Calu3 (cell line): ENCODE data around the gene EPHB2. TPM values are rescaled to one million over a fixed set of nuclear protein-coding genes. Genes with fewer than 3 reads are reported as not detected.
A peak's percentile ranks its signal among the peaks of the same experiment; 100 is the strongest.
"Not testable (repeated sequence)": the region's sequence is repeated elsewhere in the genome, so short reads cannot be mapped to it uniquely, and the experiment has no call there.

Experiments
- BruUV-seq: library from RNA; stranded (reverse); fragments of 400-500 nt; replicated peaks from 2 replicates; lab custom pipeline; 2021; lab: Mats Ljungman, UMichigan
- CTCF ChIA-PET: fragments of 300-600 bp; sonication (Branson Sonifier 250); formaldehyde crosslinking; loops from one replicate; lab custom pipeline; 2022; ENCODE audit warnings: antibody characterized with exemption; lab: Charles Lee
- DNase-seq: peaks from one replicate; pipeline ENCODE4 v3.0.0; 2022
- H3K27ac Mint-ChIP-seq: one replicate; pipeline ENCODE4 v1.8.0; 2022; ENCODE audit warnings: mixed read lengths; ENCODE audit not compliant: unreplicated experiment
- H3K27me3 Mint-ChIP-seq: one replicate; pipeline ENCODE4 v1.8.0; 2022; ENCODE audit warnings: mixed read lengths; ENCODE audit not compliant: unreplicated experiment
- H3K36me3 Mint-ChIP-seq: one replicate; pipeline ENCODE4 v1.8.0; 2022; ENCODE audit warnings: mild to moderate bottlenecking, moderate library complexity, mixed read lengths; ENCODE audit not compliant: insufficient read depth, unreplicated experiment
- H3K4me1 Mint-ChIP-seq: one replicate; pipeline ENCODE4 v1.8.0; 2022; ENCODE audit warnings: mild to moderate bottlenecking, low read depth, mixed read lengths; ENCODE audit not compliant: unreplicated experiment
- H3K4me3 Mint-ChIP-seq: one replicate; pipeline ENCODE4 v1.8.0; 2022; ENCODE audit warnings: mild to moderate bottlenecking, low read depth, moderate library complexity, mixed read lengths; ENCODE audit not compliant: unreplicated experiment
- H3K9me3 Mint-ChIP-seq: one replicate; pipeline ENCODE4 v1.8.0; 2022; ENCODE audit warnings: low read depth, mixed read lengths; ENCODE audit not compliant: unreplicated experiment
- intact Hi-C: fragments of 100-400 bp; cut with micrococcal nuclease; formaldehyde crosslinking; loops from one replicate; pipeline ENCODE4 v1.10.0; 2022; ENCODE audit not compliant: unreplicated experiment
- total RNA-seq: library from RNA; stranded (reverse); gene quantifications from 2 replicates; pipeline ENCODE4 v1.2.3, GENCODE V29; 2022
- TF ChIP-seq, protein P1 (sequence below): fragments of 200-600 bp; IDR thresholded peaks from one replicate; pipeline ENCODE4 v1.8.0; 2022; ENCODE audit warnings: antibody characterized with exemption; ENCODE audit not compliant: unreplicated experiment

The EPHB2 gene
- total RNA-seq, 1 experiment from 2014 or later = 19.3 TPM

DNA sequence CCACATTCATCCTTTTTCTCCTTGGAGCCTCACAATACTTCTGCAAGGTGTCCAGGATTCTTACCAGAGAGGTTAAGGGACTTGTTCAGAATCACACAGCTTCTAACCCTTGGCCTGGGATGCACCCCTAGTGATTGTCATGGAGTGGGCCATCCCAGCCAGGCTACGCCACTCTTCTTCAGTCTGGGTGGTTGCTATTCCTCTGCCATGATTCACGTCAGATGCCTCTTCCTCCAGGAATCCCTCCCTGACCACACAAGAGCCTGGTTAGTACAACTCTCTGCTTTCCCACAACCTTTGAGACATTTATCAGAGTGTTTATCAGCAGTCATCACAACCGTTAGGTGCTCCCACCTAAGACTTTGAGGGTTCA, 121.8 kb downstream of the EPHB2 start:
- H3K27ac Mint-ChIP-seq = peak overlapping the region; percentile 93
- H3K36me3 Mint-ChIP-seq = peaks cover 4% of the 10 kb centered on the region
- TF ChIP-seq, protein P1, sequence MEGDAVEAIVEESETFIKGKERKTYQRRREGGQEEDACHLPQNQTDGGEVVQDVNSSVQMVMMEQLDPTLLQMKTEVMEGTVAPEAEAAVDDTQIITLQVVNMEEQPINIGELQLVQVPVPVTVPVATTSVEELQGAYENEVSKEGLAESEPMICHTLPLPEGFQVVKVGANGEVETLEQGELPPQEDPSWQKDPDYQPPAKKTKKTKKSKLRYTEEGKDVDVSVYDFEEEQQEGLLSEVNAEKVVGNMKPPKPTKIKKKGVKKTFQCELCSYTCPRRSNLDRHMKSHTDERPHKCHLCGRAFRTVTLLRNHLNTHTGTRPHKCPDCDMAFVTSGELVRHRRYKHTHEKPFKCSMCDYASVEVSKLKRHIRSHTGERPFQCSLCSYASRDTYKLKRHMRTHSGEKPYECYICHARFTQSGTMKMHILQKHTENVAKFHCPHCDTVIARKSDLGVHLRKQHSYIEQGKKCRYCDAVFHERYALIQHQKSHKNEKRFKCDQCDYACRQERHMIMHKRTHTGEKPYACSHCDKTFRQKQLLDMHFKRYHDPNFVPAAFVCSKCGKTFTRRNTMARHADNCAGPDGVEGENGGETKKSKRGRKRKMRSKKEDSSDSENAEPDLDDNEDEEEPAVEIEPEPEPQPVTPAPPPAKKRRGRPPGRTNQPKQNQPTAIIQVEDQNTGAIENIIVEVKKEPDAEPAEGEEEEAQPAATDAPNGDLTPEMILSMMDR = no peak
- CTCF ChIA-PET = interaction anchor here (0.5 to 1.1 kb wide), 2 partner anchors 82 to 128 kb away, joined by 3 to 5 read pairs; no protein-coding TSS in a partner anchor
- H3K27me3 Mint-ChIP-seq = no peaks in the 10 kb centered on the region
- intact Hi-C loops = loop anchor here (5.0 kb wide), 1 partner anchor 80 kb away; no protein-coding TSS in a partner anchor
- no TSS peak for BruUV-seq
- no peak overlapping the region for H3K4me3 Mint-ChIP-seq
- peaks cover 62% of the 10 kb centered on the region for H3K4me1 Mint-ChIP-seq
- DNase-seq = no peak
- H3K9me3 Mint-ChIP-seq = no peaks in the 10 kb centered on the region

DNA sequence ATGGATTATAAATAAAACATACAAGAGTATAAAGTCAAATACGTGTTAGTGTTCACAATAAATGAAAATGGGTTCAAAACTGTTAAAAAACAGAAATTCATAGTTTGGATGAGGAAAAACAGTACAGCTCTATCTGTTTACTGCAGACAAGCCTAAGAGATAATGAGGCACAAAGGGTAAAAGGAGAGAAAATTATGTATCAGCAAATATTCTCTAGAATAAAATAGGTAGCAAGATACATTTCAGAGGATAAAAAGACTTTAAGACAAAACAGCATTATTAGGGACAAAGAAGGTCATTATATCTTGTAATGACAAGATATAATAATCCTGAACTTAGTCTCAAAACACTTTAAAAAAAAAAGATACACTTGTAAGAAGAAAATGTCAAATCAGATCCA, 123.1 kb downstream of the EPHB2 start:
- no peaks in the 10 kb centered on the region for H3K27me3 Mint-ChIP-seq
- no peak overlapping the region for H3K4me3 Mint-ChIP-seq
- TF ChIP-seq, protein P1 = no peak
- H3K27ac Mint-ChIP-seq = peak overlapping the region; percentile 59
- CTCF ChIA-PET = no interaction called here
- no peak for DNase-seq
- H3K4me1 Mint-ChIP-seq = peaks cover 49% of the 10 kb centered on the region
- intact Hi-C loops = loop anchor here (5.0 kb wide), 1 partner anchor 81 kb away; no protein-coding TSS in a partner anchor
- BruUV-seq = no TSS peak
- H3K36me3 Mint-ChIP-seq = peaks cover 4% of the 10 kb centered on the region
- no peaks in the 10 kb centered on the region for H3K9me3 Mint-ChIP-seq

DNA sequence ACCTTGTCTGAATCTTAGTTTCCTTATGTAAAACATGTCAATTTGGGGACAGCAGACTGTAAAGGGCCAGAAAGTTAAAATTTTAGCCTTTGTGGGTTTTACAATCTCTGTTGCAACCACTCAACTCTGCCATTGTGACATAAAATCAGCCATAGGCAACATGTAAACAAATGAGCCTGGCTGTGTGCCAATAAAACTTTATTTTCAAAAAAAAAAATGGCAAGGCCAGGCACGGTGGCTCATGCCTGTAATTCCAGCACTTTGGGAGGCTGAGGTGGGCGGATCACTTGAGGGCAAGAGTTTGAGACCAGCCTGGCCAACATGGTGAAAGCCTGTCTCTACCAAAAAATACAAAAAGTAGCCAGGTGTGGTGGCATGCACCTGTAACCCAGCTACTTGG, 123.8 kb downstream of the EPHB2 start:
- CTCF ChIA-PET, H3K27me3 Mint-ChIP-seq, H3K27ac Mint-ChIP-seq: not testable (repeated sequence)

DNA sequence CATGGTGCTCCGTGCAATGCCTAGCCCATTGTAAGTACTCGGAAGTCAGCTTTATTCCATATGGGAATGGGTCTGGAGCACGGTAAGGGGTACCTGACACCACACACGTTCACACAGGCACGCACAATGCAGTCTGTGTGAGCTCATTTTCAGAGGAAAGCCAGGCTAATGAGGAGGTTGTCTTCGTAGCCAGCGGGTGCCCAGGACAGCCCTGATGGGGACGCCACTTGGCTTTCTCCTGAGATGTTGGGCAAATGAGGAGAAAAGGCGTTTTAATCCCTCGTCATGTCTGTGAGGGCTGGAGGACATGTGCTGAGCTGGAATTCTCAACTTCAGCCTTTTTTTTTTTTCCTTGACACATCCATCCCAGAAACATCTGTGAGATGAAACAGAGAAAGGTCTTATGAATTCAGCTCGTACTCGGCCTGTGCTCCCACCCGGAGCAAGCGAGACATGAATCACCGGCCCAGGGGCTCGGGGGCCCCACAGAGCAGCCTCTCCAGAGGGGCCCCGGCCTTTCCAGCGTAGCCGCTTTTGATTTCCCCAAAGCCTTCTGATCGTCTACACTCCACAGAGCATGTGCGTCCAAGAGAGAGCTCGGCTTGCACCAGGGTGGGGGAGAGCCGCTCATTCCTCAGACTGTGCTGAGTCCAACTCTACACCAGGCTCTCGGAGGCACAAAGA, 125.1 kb downstream of the EPHB2 start:
- TF ChIP-seq, protein P1 = no peak
- H3K4me3 Mint-ChIP-seq = no peak overlapping the region
- CTCF ChIA-PET = interaction anchor here (0.5 kb wide), 1 partner anchor 175 kb away, joined by 4 read pairs; no protein-coding TSS in a partner anchor
- H3K4me1 Mint-ChIP-seq = peaks cover 32% of the 10 kb centered on the region
- no peak for DNase-seq
- intact Hi-C loops = no loop called here
- H3K27me3 Mint-ChIP-seq = no peaks in the 10 kb centered on the region
- no peak overlapping the region for H3K27ac Mint-ChIP-seq
- H3K36me3 Mint-ChIP-seq = peaks cover 4% of the 10 kb centered on the region
- H3K9me3 Mint-ChIP-seq = no peaks in the 10 kb centered on the region
- BruUV-seq = no TSS peak

More for the DNA sequence above, 123.8 kb downstream of the EPHB2 start:
- not testable (repeated sequence) for H3K4me3 Mint-ChIP-seq, DNase-seq, H3K36me3 Mint-ChIP-seq, BruUV-seq, H3K9me3 Mint-ChIP-seq
- intact Hi-C loops = loop anchor here (5.0 kb wide), 1 partner anchor 82 kb away; no protein-coding TSS in a partner anchor
- peaks cover 42% of the 10 kb centered on the region for H3K4me1 Mint-ChIP-seq

DNA sequence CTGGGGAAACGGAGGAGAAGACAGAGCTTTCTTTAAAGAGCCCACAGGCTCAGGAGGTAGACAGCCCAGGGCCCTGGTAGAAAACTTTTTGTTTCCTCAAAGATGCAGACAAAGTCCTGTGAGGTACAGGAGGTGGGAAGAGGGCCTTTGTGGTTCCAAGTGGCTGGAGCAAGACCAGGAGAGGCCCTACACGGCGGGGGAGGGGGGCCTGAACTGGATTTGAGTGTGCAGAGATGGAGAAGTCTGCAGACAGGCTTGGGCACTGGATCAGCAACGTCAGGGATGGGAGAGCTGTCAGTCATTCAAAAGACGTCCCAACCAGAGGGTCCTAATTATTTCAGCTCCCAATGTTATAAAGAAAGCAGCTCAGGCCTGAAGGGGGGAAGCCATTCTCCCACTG, 126.2 kb downstream of the EPHB2 start:
- DNase-seq = no peak
- peaks cover 4% of the 10 kb centered on the region for H3K36me3 Mint-ChIP-seq
- H3K4me1 Mint-ChIP-seq = peaks cover 22% of the 10 kb centered on the region
- TF ChIP-seq, protein P1 = no peak
- H3K27ac Mint-ChIP-seq = no peak overlapping the region
- H3K9me3 Mint-ChIP-seq = no peaks in the 10 kb centered on the region
- H3K27me3 Mint-ChIP-seq = no peaks in the 10 kb centered on the region
- CTCF ChIA-PET = no interaction called here
- H3K4me3 Mint-ChIP-seq = no peak overlapping the region
- no TSS peak for BruUV-seq
- intact Hi-C loops = no loop called here
